H9 (cell line): ENCODE results near the gene STXBP6. TPM values are rescaled to one million over a fixed set of nuclear protein-coding genes. Genes with fewer than 3 reads are reported as not detected.

Experiments used
- DNase-seq: peaks from one replicate; pipeline ENCODE4 v3.0.0-alpha.2; 2017
- H2AFZ ChIP-seq: one replicate; pipeline ENCODE4 v1.6.1; 2013; ENCODE audit warnings: mild to moderate bottlenecking, low read length, control low read depth, moderate library complexity
- H2AK5ac ChIP-seq: 2 replicates; pipeline ENCODE4 v1.6.1; 2013; ENCODE audit warnings: low read length, control low read depth, mixed read lengths; ENCODE audit not compliant: insufficient read length
- H2BK120ac ChIP-seq: one replicate; pipeline ENCODE4 v1.6.1; 2013; ENCODE audit warnings: low read depth, mild to moderate bottlenecking, low read length, control low read depth, inconsistent platforms; ENCODE audit not compliant: poor library complexity, severe bottlenecking
- H2BK12ac ChIP-seq: 2 replicates; pipeline ENCODE4 v1.6.1; 2013; ENCODE audit warnings: low read length, control low read depth, mixed read lengths, low read depth; ENCODE audit not compliant: insufficient read length
- H2BK15ac ChIP-seq: 2 replicates; pipeline ENCODE4 v1.6.1; 2013; ENCODE audit warnings: low read depth, low read length, control low read depth
- H2BK20ac ChIP-seq: one replicate; pipeline ENCODE4 v1.6.1; 2013; ENCODE audit warnings: low read depth, mild to moderate bottlenecking, low read length, control low read depth, inconsistent platforms; ENCODE audit not compliant: poor library complexity, severe bottlenecking
- H2BK5ac ChIP-seq: 2 replicates; pipeline ENCODE4 v1.6.1; 2013; ENCODE audit warnings: low read length, control low read depth, mixed read lengths; ENCODE audit not compliant: insufficient read length
- H3K14ac ChIP-seq: 2 replicates; pipeline ENCODE4 v1.6.1; 2013; ENCODE audit warnings: low read length, control low read depth; ENCODE audit not compliant: insufficient read depth
- H3K18ac ChIP-seq: 2 replicates; pipeline ENCODE4 v1.6.1; 2013; ENCODE audit warnings: low read depth, mild to moderate bottlenecking, mixed read lengths, low read length, control low read depth; ENCODE audit not compliant: insufficient read length
- H3K23ac ChIP-seq: 2 replicates; pipeline ENCODE4 v1.6.1; 2013; ENCODE audit warnings: low read length, control low read depth, mixed read lengths, low read depth; ENCODE audit not compliant: insufficient read length
- H3K23me2 ChIP-seq: 2 replicates; pipeline ENCODE4 v1.6.1; 2013; ENCODE audit warnings: low read depth, mild to moderate bottlenecking, mixed read lengths, low read length, control low read depth; ENCODE audit not compliant: insufficient read length, poor library complexity, severe bottlenecking
- H3K27ac ChIP-seq: 2 replicates; pipeline ENCODE4 v1.5.1; 2013; ENCODE audit warnings: low read length, control low read depth, mixed read lengths, low read depth; ENCODE audit not compliant: insufficient read length
- H3K27me3 ChIP-seq: 2 replicates; pipeline ENCODE4 v1.6.1; 2013; ENCODE audit warnings: low read length, control low read depth, inconsistent platforms; ENCODE audit not compliant: insufficient read depth
- H3K4ac ChIP-seq: 2 replicates; pipeline ENCODE4 v1.6.1; 2013; ENCODE audit warnings: low read depth, mild to moderate bottlenecking, control low read depth, inconsistent platforms, low read length, moderate library complexity
- H3K4me1 ChIP-seq: 2 replicates; pipeline ENCODE4 v1.6.1; 2013; ENCODE audit warnings: low read length, control low read depth, inconsistent platforms; ENCODE audit not compliant: insufficient read depth
- H3K4me2 ChIP-seq: 2 replicates; pipeline ENCODE4 v1.6.1; 2013; ENCODE audit warnings: low read length, control low read depth, mixed read lengths; ENCODE audit not compliant: insufficient read length, insufficient read depth
- H3K56ac ChIP-seq: 2 replicates; pipeline ENCODE4 v1.6.1; 2013; ENCODE audit warnings: low read depth, mild to moderate bottlenecking, mixed read lengths, low read length, control low read depth; ENCODE audit not compliant: insufficient read length
- H3K79me1 ChIP-seq: 2 replicates; pipeline ENCODE4 v1.6.1; 2013; ENCODE audit warnings: low read depth, mild to moderate bottlenecking, moderate library complexity, low read length, control low read depth, inconsistent platforms; ENCODE audit not compliant: insufficient read depth, poor library complexity, severe bottlenecking
- H3K79me2 ChIP-seq: 2 replicates; pipeline ENCODE4 v1.6.1; 2013; ENCODE audit warnings: low read length, control low read depth, inconsistent platforms; ENCODE audit not compliant: insufficient read depth
- H3K9ac ChIP-seq: 2 replicates; pipeline ENCODE4 v1.6.1; 2013; ENCODE audit warnings: low read length, control low read depth, mixed read lengths; ENCODE audit not compliant: insufficient read length; ENCODE audit errors: extremely low read depth
- H3K9me3 ChIP-seq: one replicate; pipeline ENCODE4 v1.6.1; 2013; ENCODE audit warnings: low read depth, low read length, inconsistent platforms; ENCODE audit not compliant: control insufficient read depth
- H3T11ph ChIP-seq: one replicate; pipeline ENCODE4 v1.6.1; 2013; ENCODE audit warnings: mild to moderate bottlenecking, low read length, control low read depth, inconsistent platforms
- H4K20me1 ChIP-seq: one replicate; pipeline ENCODE4 v1.6.1; 2013; ENCODE audit not compliant: control insufficient read depth, insufficient read length, insufficient read depth
- H4K5ac ChIP-seq: 2 replicates; pipeline ENCODE4 v1.6.1; 2013; ENCODE audit warnings: low read depth, mild to moderate bottlenecking, mixed read lengths, low read length, control low read depth; ENCODE audit not compliant: insufficient read length
- H4K8ac ChIP-seq: replicated peaks from 2 replicates; pipeline ENCODE4 v1.6.1; 2013; ENCODE audit warnings: low read length, control low read depth, mixed read lengths, low read depth; ENCODE audit not compliant: insufficient read length
- H4K91ac ChIP-seq: 2 replicates; pipeline ENCODE4 v1.6.1; 2013; ENCODE audit warnings: low read depth, mild to moderate bottlenecking, moderate library complexity, mixed read lengths, low read length, control low read depth; ENCODE audit not compliant: insufficient read length
- H3K27ac Mint-ChIP-seq, 3 experiments: 2 replicates in 2 of 3; 3 replicates in 1 of 3; pipeline ENCODE4 v1.8.0; 2020 to 2021; ENCODE audit warnings: mixed read lengths in 3 of 3, mild to moderate bottlenecking in 1 of 3, moderate library complexity in 1 of 3
- H3K27me3 Mint-ChIP-seq: 2 replicates; pipeline ENCODE4 v1.8.0; 2021; ENCODE audit warnings: low read depth, mild to moderate bottlenecking, moderate library complexity, mixed read lengths
- H3K36me3 Mint-ChIP-seq, 3 experiments: 2 replicates in 2 of 3; 3 replicates in 1 of 3; pipeline ENCODE4 v1.8.0; 2020 to 2021; ENCODE audit warnings: low read depth in 3 of 3, mixed read lengths in 3 of 3; ENCODE audit not compliant: insufficient read depth in 1 of 3
- H3K4me1 Mint-ChIP-seq, 2 experiments: 2 replicates each; pipeline ENCODE4 v1.8.0; 2020; ENCODE audit warnings: mixed read lengths in 2 of 2
- H3K4me3 Mint-ChIP-seq, 2 experiments: 2 replicates in 1 of 2; 3 replicates in 1 of 2; pipeline ENCODE4 v1.8.0; 2020 to 2021; ENCODE audit warnings: mild to moderate bottlenecking in 2 of 2, mixed read lengths in 2 of 2, moderate library complexity in 1 of 2
- H3K9me3 Mint-ChIP-seq, 2 experiments: 2 replicates in 1 of 2; 3 replicates in 1 of 2; pipeline ENCODE4 v1.8.0; 2020; ENCODE audit warnings: mild to moderate bottlenecking in 2 of 2, mixed read lengths in 2 of 2, moderate library complexity in 1 of 2
- WGBS: extraction: QIAGEN DNeasy Blood & Tissue Kit; methylation state at CpG from one replicate; pipeline ENCODE4 v1.1.7; 2013; ENCODE audit warnings: missing lambda C conversion rate, low lambda C conversion rate, mixed read lengths; ENCODE audit not compliant: insufficient read length; ENCODE audit errors: extremely low coverage; 5-methylcytosine and 5-hydroxymethylcytosine counted together
- total RNA-seq: library from RNA; stranded (reverse); gene quantifications from 2 replicates; pipeline ENCODE4 v1.2.1, GENCODE V29; 2021
- TF ChIP-seq, protein P1 (sequence below): fragments of 200-600 bp; sonication (generic); conservative IDR thresholded peaks from 3 replicates; pipeline ENCODE4 v1.8.0; 2021; ENCODE audit warnings: antibody characterized with exemption, mild to moderate bottlenecking

Gene STXBP6
- total RNA-seq, 1 experiment from 2014 or later = 3.6 TPM

DNA sequence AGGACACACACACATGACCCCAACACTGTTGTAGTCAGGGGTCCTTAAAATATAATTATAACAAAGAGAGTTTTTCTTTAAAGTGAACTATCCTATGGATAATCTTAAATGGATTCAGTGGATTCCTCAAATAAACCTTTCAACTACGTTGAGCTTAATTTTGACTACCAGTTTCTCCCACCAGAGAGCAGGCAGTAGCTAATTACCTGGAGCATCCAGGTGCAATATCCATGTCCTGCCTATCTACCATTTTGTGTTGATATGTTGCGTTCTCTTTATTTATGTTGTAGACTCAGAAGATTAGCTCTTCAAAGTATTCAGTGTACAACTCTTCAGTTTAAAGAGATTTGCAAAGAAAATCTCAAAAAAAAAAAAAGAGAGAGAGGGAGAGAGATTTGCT lies 288.8 kb downstream of the STXBP6 start:
- Histone ChIP-seq H2BK12ac (no peak overlapping the region), H3K4me2 (no peak overlapping the region), H3T11ph (no peak overlapping the region), H3K79me2 (no peaks in the 10 kb centered on the region), H3K27me3 (no peaks in the 10 kb centered on the region), H3K23me2 (no peaks in the 10 kb centered on the region), H2BK20ac (no peak overlapping the region), H3K14ac (no peak overlapping the region), H4K91ac (no peak overlapping the region), H2BK5ac (no peak overlapping the region), H3K4me1 (no peaks in the 10 kb centered on the region), H3K79me1 (no peaks in the 10 kb centered on the region), H2AK5ac (no peak overlapping the region), H3K23ac (no peak overlapping the region), H3K56ac (no peak overlapping the region), H3K9me3 (no peaks in the 10 kb centered on the region), H3K27ac (no peak overlapping the region), H2BK15ac (no peak overlapping the region), H4K5ac (no peak overlapping the region), H3K18ac (no peak overlapping the region), H3K9ac (no peak overlapping the region), H4K8ac (no peak overlapping the region), H2AFZ (no peak overlapping the region), H2BK120ac (no peak overlapping the region), H3K4ac (no peak overlapping the region), H4K20me1 (no peaks in the 10 kb centered on the region)
- no CpG with 5 or more reads among the region's 2 CpGs for WGBS
- TF ChIP-seq, protein P1, sequence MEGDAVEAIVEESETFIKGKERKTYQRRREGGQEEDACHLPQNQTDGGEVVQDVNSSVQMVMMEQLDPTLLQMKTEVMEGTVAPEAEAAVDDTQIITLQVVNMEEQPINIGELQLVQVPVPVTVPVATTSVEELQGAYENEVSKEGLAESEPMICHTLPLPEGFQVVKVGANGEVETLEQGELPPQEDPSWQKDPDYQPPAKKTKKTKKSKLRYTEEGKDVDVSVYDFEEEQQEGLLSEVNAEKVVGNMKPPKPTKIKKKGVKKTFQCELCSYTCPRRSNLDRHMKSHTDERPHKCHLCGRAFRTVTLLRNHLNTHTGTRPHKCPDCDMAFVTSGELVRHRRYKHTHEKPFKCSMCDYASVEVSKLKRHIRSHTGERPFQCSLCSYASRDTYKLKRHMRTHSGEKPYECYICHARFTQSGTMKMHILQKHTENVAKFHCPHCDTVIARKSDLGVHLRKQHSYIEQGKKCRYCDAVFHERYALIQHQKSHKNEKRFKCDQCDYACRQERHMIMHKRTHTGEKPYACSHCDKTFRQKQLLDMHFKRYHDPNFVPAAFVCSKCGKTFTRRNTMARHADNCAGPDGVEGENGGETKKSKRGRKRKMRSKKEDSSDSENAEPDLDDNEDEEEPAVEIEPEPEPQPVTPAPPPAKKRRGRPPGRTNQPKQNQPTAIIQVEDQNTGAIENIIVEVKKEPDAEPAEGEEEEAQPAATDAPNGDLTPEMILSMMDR = peak; percentile 33; the same call in 1 of the 3 replicates
- Mint-ChIP-seq H3K27me3 (peaks cover 6% of the 10 kb centered on the region; the same call in 1 of the 2 replicates), H3K9me3 (peaks cover 0 to 3% of the 10 kb centered on the region in 2 experiments; a peak in 1 of 5 replicates), H3K36me3 (no peaks in the 10 kb centered on the region), H3K4me1 (no peaks in the 10 kb centered on the region), H3K4me3 (no peak overlapping the region), H3K27ac (no peak overlapping the region)
- no peak for DNase-seq
